SH-SY5Y (cell line): Measurements from ENCODE around the gene TMEM63B.

ENCODE experiments used
- GATA2 ChIP-seq: IDR thresholded peaks from 2 replicates; pipeline ENCODE4 v1.6.1; 2011; ENCODE audit warnings: mild to moderate bottlenecking, low read depth, low read length
- GATA3 ChIP-seq: IDR thresholded peaks from 2 replicates; pipeline ENCODE4 v1.6.1; 2011; ENCODE audit warnings: low read depth, mild to moderate bottlenecking, low read length, moderate library complexity

DNA sequence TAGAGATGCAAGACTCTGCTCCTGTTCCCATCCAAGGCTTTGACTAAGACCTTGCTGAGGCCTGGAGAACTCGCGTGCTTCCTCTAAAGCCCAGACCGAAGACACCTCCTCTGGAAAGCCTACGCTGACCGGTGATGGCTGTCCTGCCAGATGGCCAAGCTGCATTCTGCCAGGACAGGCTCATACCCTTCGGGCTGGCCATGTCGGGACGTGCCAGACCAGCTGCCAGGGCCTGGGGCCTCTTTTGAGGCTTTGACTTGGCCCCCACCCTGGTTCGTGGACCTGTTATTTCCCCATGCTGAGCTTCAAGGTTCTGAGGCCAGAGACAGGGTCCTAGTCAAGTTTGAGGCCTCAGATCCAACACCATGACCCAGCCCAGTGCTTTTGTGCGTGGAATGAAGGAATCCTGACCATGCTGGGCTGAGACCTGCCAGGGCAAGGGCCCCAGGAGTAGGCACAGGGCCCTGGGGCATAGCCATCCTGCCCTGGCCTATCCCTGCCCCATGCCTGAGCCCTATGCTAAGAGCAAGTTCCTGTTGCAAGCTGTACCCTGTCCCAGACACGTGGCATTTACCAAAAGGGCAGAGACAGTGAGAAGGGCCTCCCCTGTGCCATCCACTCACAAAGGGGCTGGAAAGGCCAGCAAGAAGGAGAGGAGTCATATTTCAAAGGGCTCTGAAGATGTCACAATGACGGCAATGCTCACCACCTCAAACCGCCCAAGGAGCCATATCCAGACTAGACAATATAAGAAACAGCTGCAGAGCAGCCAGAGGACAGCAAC is 42.9 kb upstream of the TMEM63B start:
- no peak for TF ChIP-seq GATA2
- no peak for TF ChIP-seq GATA3
